NCI-H2227 (cell line): ENCODE measurements around the gene PARD3.

Experiments
- DNase-seq: peaks from one replicate; lab custom pipeline; 2025; ENCODE audit not compliant: unreplicated experiment; lab: John Stamatoyannopoulos, UW

PARD3 gene

GRCh38 chr10:34178196-34178595 is 636.9 kb downstream of the PARD3 start:
- no peak for DNase-seq

GRCh38 chr10:34177445-34177844 is 637.7 kb downstream of the PARD3 start:
- DNase-seq = peak; percentile 11

- peak; percentile 35 for DNase-seq
Observed at GRCh38 chr10:34176351-34176750, 638.7 kb downstream of the PARD3 start.

- DNase-seq = peak; percentile 10
Observed at GRCh38 chr10:34175121-34175520, 640.0 kb downstream of the PARD3 start.

- DNase-seq = no peak
Observed at GRCh38 chr10:34172936-34173533, 642.1 kb downstream of the PARD3 start.

GRCh38 chr10:34171957-34172527 is 643.1 kb downstream of the PARD3 start:
- DNase-seq = no peak

- DNase-seq = no peak
Observed at GRCh38 chr10:34169677-34170076, 645.4 kb downstream of the PARD3 start.

GRCh38 chr10:34169131-34169530 is 646.0 kb downstream of the PARD3 start:
- no peak for DNase-seq

GRCh38 chr10:34168439-34168838 is 646.7 kb downstream of the PARD3 start:
- no peak for DNase-seq

GRCh38 chr10:34166823-34167222 is 648.3 kb downstream of the PARD3 start:
- DNase-seq = no peak

- no peak for DNase-seq
Observed at GRCh38 chr10:34166354-34166753, 648.7 kb downstream of the PARD3 start.

- no peak for DNase-seq
Observed at GRCh38 chr10:34164029-34164428, 651.1 kb downstream of the PARD3 start.

GRCh38 chr10:34163075-34163905 is 651.8 kb downstream of the PARD3 start:
- DNase-seq = no peak

- DNase-seq = no peak
Observed at GRCh38 chr10:34161777-34162370, 653.2 kb downstream of the PARD3 start.

- DNase-seq = peak; percentile 84
Observed at GRCh38 chr10:34160595-34160994, 654.5 kb downstream of the PARD3 start.

GRCh38 chr10:34157501-34157900 is 657.6 kb downstream of the PARD3 start:
- no peak for DNase-seq

GRCh38 chr10:34156781-34157425 is 658.2 kb downstream of the PARD3 start:
- no peak for DNase-seq

GRCh38 chr10:34155812-34156211 is 659.3 kb downstream of the PARD3 start:
- DNase-seq = no peak

GRCh38 chr10:34154383-34154900 is 660.7 kb downstream of the PARD3 start:
- no peak for DNase-seq

GRCh38 chr10:34153663-34154382 is 661.3 kb downstream of the PARD3 start:
- no peak for DNase-seq
